Skeletal muscle satellite cell (primary cell): ENCODE data around the gene ZNF726.
A peak's percentile ranks its signal among the peaks of the same experiment; 100 is the strongest.
"Not testable (repeated sequence)": the region's sequence is repeated elsewhere in the genome, so short reads cannot be mapped to it uniquely, and the experiment has no call there.

Experiments used
- H3K27me3 ChIP-seq: 2 replicates; pipeline ENCODE4 v1.7.0; 2013; ENCODE audit warnings: low read length; ENCODE audit not compliant: control insufficient read depth, insufficient read depth
- H3K36me3 ChIP-seq: 2 replicates; pipeline ENCODE4 v1.7.0; 2013; ENCODE audit warnings: mild to moderate bottlenecking, control low read depth, low read length; ENCODE audit not compliant: insufficient read depth
- H3K4me1 ChIP-seq: 2 replicates; pipeline ENCODE4 v1.7.0; 2013; ENCODE audit warnings: low read length; ENCODE audit not compliant: control insufficient read depth, insufficient read depth
- H3K4me2 ChIP-seq: 2 replicates; pipeline ENCODE4 v1.7.0; 2013; ENCODE audit warnings: mild to moderate bottlenecking, low read length
- H3K4me3 ChIP-seq: 2 replicates; pipeline ENCODE4 v1.7.0; 2013; ENCODE audit warnings: low read length
- H3K9ac ChIP-seq: 2 replicates; pipeline ENCODE4 v1.7.0; 2013; ENCODE audit warnings: mild to moderate bottlenecking, low read depth, low read length, moderate library complexity
- H3K9me3 ChIP-seq: replicated peaks from 2 replicates; pipeline ENCODE4 v1.7.0; 2013; ENCODE audit warnings: mild to moderate bottlenecking, control low read depth, low read length

Gene ZNF726

DNA sequence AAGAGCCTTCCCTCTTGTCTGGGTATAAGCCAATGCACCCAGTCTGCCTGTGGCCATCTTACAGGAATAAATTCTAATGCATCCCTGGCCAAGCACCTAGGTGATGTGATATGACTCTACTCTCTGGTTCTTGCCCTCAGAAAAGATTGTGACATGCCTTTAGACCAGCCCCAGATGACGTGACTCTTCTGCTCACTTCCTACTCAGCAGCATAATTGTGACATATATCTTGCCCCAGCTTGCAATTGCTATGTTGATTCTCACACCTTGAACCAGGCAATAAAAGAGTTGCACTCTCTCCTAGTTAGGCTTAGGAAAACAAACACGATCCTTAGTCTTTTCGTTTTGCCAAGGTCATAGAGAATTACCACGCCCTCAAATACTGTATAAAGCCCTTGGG lies 13.3 kb upstream of the ZNF726 start:
- Histone ChIP-seq H3K4me2 (no peak overlapping the region), H3K4me1 (no peaks in the 10 kb centered on the region), H3K27me3 (no peaks in the 10 kb centered on the region), H3K9me3 (peaks cover 3% of the 10 kb centered on the region), H3K9ac (no peak overlapping the region), H3K36me3 (no peaks in the 10 kb centered on the region), H3K4me3 (no peak overlapping the region)

GRCh38 chr19:23904406-23904805 lies 10.3 kb upstream of the ZNF726 start:
- peaks cover 3% of the 10 kb centered on the region for H3K9me3 ChIP-seq
- no peaks in the 10 kb centered on the region for H3K4me1 ChIP-seq
- no peak overlapping the region for H3K9ac ChIP-seq
- H3K36me3 ChIP-seq: no peaks in the 10 kb centered on the region
- no peak overlapping the region for H3K4me2 ChIP-seq
- H3K4me3 ChIP-seq: no peak overlapping the region
- no peaks in the 10 kb centered on the region for H3K27me3 ChIP-seq

DNA sequence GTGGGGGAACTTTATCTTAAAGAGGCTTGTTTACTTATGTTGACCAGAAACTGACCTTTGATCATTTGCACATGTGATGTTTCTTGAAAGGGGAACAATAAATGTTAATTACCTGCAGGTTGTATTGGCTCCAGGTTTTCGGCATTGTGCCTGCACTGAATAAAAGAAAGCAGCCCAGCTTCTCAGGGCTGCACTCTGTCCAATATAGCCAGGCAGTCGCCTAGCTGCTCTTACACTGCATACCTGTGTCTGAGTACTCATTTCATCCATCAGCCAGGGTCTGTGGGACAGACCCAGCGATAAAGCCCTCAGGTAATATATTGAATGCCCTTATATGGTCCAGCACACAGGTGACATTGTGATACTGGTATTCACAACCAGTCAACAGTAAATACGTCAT lies 8.9 kb upstream of the ZNF726 start:
- Histone ChIP-seq H3K4me3 (no peak overlapping the region), H3K27me3 (no peaks in the 10 kb centered on the region), H3K9me3 (no peaks in the 10 kb centered on the region), H3K4me1 (no peaks in the 10 kb centered on the region), H3K4me2 (no peak overlapping the region), H3K9ac (no peak overlapping the region), H3K36me3 (no peaks in the 10 kb centered on the region)

GRCh38 chr19:23906835-23907234 lies 7.9 kb upstream of the ZNF726 start:
- no peaks in the 10 kb centered on the region for H3K9me3 ChIP-seq
- no peaks in the 10 kb centered on the region for H3K36me3 ChIP-seq
- H3K4me2 ChIP-seq: no peak overlapping the region
- H3K9ac ChIP-seq: no peak overlapping the region
- no peak overlapping the region for H3K4me3 ChIP-seq
- no peaks in the 10 kb centered on the region for H3K4me1 ChIP-seq
- H3K27me3 ChIP-seq: no peaks in the 10 kb centered on the region

DNA sequence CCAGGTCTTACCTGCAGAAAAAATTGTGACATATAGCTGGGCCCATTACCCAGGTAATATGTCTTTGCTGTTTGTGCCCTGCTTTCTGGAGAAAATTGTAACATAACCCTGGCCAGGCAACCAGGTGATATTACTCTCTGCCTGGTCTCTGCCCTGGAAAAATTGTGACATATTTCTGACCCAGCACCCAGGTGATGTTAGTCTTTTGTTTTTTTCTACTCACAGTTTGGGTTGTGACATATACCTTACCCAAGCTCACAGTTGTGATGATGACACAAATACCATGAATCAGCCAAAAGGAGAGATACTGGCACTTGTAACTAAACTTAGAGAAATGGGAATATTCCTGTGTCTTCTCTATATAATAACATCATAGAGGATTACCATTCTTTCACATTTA lies 6.5 kb upstream of the ZNF726 start:
- Histone ChIP-seq H3K9me3 (no peaks in the 10 kb centered on the region), H3K27me3 (no peaks in the 10 kb centered on the region), H3K4me3 (no peak overlapping the region), H3K9ac (no peak overlapping the region), H3K4me1 (no peaks in the 10 kb centered on the region), H3K4me2 (no peak overlapping the region), H3K36me3 (no peaks in the 10 kb centered on the region)

GRCh38 chr19:23909222-23909621 lies 5.5 kb upstream of the ZNF726 start:
- H3K9me3 ChIP-seq: no peaks in the 10 kb centered on the region
- no peak overlapping the region for H3K9ac ChIP-seq

GRCh38 chr19:23913931-23914330 lies 755 bp upstream of the ZNF726 start:
- H3K4me2 ChIP-seq: no peak overlapping the region
- no peaks in the 10 kb centered on the region for H3K9me3 ChIP-seq
- H3K36me3 ChIP-seq: no peaks in the 10 kb centered on the region
- H3K9ac ChIP-seq: no peak overlapping the region
- H3K4me3 ChIP-seq: peak overlapping the region; percentile 99
- no peaks in the 10 kb centered on the region for H3K4me1 ChIP-seq
- no peaks in the 10 kb centered on the region for H3K27me3 ChIP-seq

More at GRCh38 chr19:23909222-23909621, 5.5 kb upstream of the ZNF726 start:
- no peaks in the 10 kb centered on the region for H3K27me3 ChIP-seq
- H3K4me2 ChIP-seq: no peak overlapping the region
- no peaks in the 10 kb centered on the region for H3K36me3 ChIP-seq
- no peak overlapping the region for H3K4me3 ChIP-seq
- no peaks in the 10 kb centered on the region for H3K4me1 ChIP-seq

DNA sequence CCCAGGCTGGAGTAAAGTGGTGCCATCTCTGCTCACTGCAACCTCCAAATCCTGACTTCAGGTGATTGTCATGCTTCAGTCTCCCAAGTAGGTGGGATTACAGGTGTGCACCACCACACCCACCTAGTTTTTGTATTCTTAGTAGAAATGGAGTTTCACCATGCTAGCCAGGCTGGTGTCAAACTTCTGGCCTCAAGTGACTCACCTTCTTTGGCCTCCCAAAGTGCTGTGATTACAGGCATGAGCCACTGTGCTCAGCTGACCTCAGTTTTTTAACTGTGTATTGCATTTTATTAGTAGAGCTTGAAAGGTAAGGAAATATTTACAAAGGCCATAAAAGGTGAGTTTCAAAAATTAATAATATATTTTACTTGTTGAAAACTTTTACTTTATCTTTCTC lies 2.3 kb downstream of the ZNF726 start:
- no peak overlapping the region for H3K4me2 ChIP-seq
- H3K9me3 ChIP-seq: no peaks in the 10 kb centered on the region
- H3K4me1 ChIP-seq: no peaks in the 10 kb centered on the region
- H3K36me3 ChIP-seq: no peaks in the 10 kb centered on the region
- H3K4me3 ChIP-seq: no peak overlapping the region
- H3K27me3 ChIP-seq: no peaks in the 10 kb centered on the region
- no peak overlapping the region for H3K9ac ChIP-seq

GRCh38 chr19:23917856-23918255 lies 3.2 kb downstream of the ZNF726 start:
- H3K9ac ChIP-seq: no peak overlapping the region

GRCh38 chr19:23925285-23925684 lies 10.6 kb downstream of the ZNF726 start:
- peaks cover 4% of the 10 kb centered on the region for H3K36me3 ChIP-seq
- no peaks in the 10 kb centered on the region for H3K27me3 ChIP-seq
- no peak overlapping the region for H3K4me2 ChIP-seq
- no peaks in the 10 kb centered on the region for H3K9me3 ChIP-seq
- no peak overlapping the region for H3K9ac ChIP-seq
- H3K4me1 ChIP-seq: no peaks in the 10 kb centered on the region
- no peak overlapping the region for H3K4me3 ChIP-seq

More at GRCh38 chr19:23917856-23918255, 3.2 kb downstream of the ZNF726 start:
- H3K9me3 ChIP-seq: no peaks in the 10 kb centered on the region
- H3K4me3 ChIP-seq: no peak overlapping the region
- no peak overlapping the region for H3K4me2 ChIP-seq
- H3K36me3 ChIP-seq: peaks cover 4% of the 10 kb centered on the region
- H3K27me3 ChIP-seq: no peaks in the 10 kb centered on the region
- no peaks in the 10 kb centered on the region for H3K4me1 ChIP-seq

DNA sequence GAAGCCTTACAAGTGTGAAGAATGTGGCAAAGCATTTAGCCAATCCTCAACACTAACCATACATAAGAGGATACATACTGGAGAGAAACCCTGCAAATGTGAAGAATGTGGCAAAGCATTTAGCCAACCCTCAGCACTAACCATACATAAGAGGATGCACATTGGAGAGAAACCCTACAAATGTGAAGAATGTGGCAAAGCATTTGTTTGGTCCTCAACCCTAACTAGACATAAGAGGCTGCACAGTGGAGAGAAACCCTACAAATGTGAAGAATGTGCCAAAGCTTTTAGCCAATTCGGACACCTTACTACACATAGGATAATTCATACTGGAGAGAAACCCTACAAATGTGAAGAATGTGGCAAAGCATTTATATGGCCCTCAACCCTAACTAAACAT lies 18.2 kb downstream of the ZNF726 start:
- Histone ChIP-seq H3K27me3 (no peaks in the 10 kb centered on the region), H3K36me3 (no peaks in the 10 kb centered on the region), H3K4me3 (no peak overlapping the region), H3K4me2 (no peak overlapping the region), H3K9me3 (peaks cover 16% of the 10 kb centered on the region), H3K9ac (no peak overlapping the region), H3K4me1 (no peaks in the 10 kb centered on the region)

GRCh38 chr19:23937031-23937430 lies 22.3 kb downstream of the ZNF726 start:
- H3K9me3 ChIP-seq: peaks cover 16% of the 10 kb centered on the region
- H3K36me3 ChIP-seq, H3K4me2 ChIP-seq, H3K9ac ChIP-seq, H3K4me3 ChIP-seq, H3K27me3 ChIP-seq, H3K4me1 ChIP-seq: not testable (repeated sequence)
